IMR-90 (cell line): ENCODE data around the gene GALNT17. TPM values are rescaled to one million over a fixed set of nuclear protein-coding genes. Genes with fewer than 3 reads are reported as not detected.

ENCODE experiments used
- ATAC-seq: fragments of 200-7000 bp; cut with Tn5 transposase; 2 replicates; pipeline ENCODE4 v1.9.1; 2020; ENCODE audit warnings: low read depth, mild to moderate bottlenecking, moderate library complexity
- BruUV-seq: library from RNA; stranded (reverse); fragments of 400-500 nt; replicated peaks from 2 replicates; lab custom pipeline; 2021; lab: Mats Ljungman, UMichigan
- CTCF ChIA-PET: fragments of 300-600 bp; formaldehyde crosslinking; extraction: SDS; loops from one replicate; lab custom pipeline; 2021; ENCODE audit warnings: antibody characterized with exemption; lab: Yijun Ruan, JAX
- POLR2A ChIA-PET: fragments of 300-600 bp; sonication (Branson Sonifier 250); formaldehyde crosslinking; loops from one replicate; lab custom pipeline; 2022; ENCODE audit warnings: antibody characterized with exemption; ENCODE audit not compliant: unreplicated experiment; lab: Charles Lee
- DNase-seq: peaks from one replicate; pipeline ENCODE4 v3.0.0; 2013
- H2AFZ ChIP-seq: replicated peaks from 2 replicates; pipeline ENCODE3; 2013; ENCODE audit warnings: low read length, mild to moderate bottlenecking; ENCODE audit not compliant: poor library complexity
- H2AK5ac ChIP-seq: 2 replicates; pipeline ENCODE4 v1.6.1; 2013; ENCODE audit warnings: low read depth, low read length, inconsistent platforms
- H2AK9ac ChIP-seq: replicated peaks from 2 replicates; pipeline ENCODE3; 2013; ENCODE audit warnings: mild to moderate bottlenecking, low read depth, low read length, moderate library complexity; ENCODE audit not compliant: poor library complexity
- H2BK120ac ChIP-seq: 2 replicates; pipeline ENCODE4 v1.6.1; 2013; ENCODE audit warnings: low read depth, low read length, inconsistent platforms
- H2BK15ac ChIP-seq: 3 replicates; pipeline ENCODE4 v1.6.1; 2013; ENCODE audit warnings: low read depth, low read length, inconsistent platforms
- H2BK20ac ChIP-seq: 2 replicates; pipeline ENCODE4 v1.6.1; 2013; ENCODE audit warnings: low read depth, mild to moderate bottlenecking, inconsistent platforms, low read length, moderate library complexity
- H2BK5ac ChIP-seq: 2 replicates; pipeline ENCODE4 v1.6.1; 2013; ENCODE audit warnings: mild to moderate bottlenecking, low read depth, low read length, inconsistent platforms; ENCODE audit not compliant: poor library complexity, severe bottlenecking
- H3K14ac ChIP-seq: replicated peaks from 2 replicates; pipeline ENCODE4 v1.6.1; 2013; ENCODE audit warnings: low read depth, low read length, inconsistent platforms
- H3K18ac ChIP-seq: 2 replicates; pipeline ENCODE4 v1.6.1; 2013; ENCODE audit warnings: low read depth, low read length, control low read depth
- H3K23ac ChIP-seq: 2 replicates; pipeline ENCODE4 v1.6.1; 2013; ENCODE audit warnings: low read depth, low read length, inconsistent platforms
- H3K27ac ChIP-seq: 2 replicates; pipeline ENCODE4 v1.5.1; 2013; ENCODE audit warnings: mild to moderate bottlenecking, control low read depth, low read length; ENCODE audit not compliant: insufficient read depth
- H3K27me3 ChIP-seq: 2 replicates; pipeline ENCODE4 v1.6.1; 2013; ENCODE audit warnings: low read length; ENCODE audit not compliant: control insufficient read depth, insufficient read depth
- H3K36me3 ChIP-seq: 2 replicates; pipeline ENCODE4 v1.6.1; 2013; ENCODE audit warnings: low read length, mixed read lengths; ENCODE audit not compliant: control insufficient read depth, insufficient read depth
- H3K4ac ChIP-seq: 2 replicates; pipeline ENCODE4 v1.6.1; 2013; ENCODE audit warnings: low read depth, low read length, inconsistent platforms
- H3K4me1 ChIP-seq: 2 replicates; pipeline ENCODE4 v1.6.1; 2013; ENCODE audit warnings: low read length, mixed read lengths; ENCODE audit not compliant: control insufficient read depth, insufficient read depth
- H3K4me2 ChIP-seq: 2 replicates; pipeline ENCODE4 v1.6.1; 2013; ENCODE audit warnings: low read depth, mild to moderate bottlenecking, control low read depth, low read length, moderate library complexity
- H3K4me3 ChIP-seq: 2 replicates; pipeline ENCODE4 v1.5.1; 2013; ENCODE audit warnings: low read depth, mild to moderate bottlenecking, control low read depth, low read length, moderate library complexity; ENCODE audit not compliant: insufficient read depth
- H3K56ac ChIP-seq: 2 replicates; pipeline ENCODE4 v1.6.1; 2013; ENCODE audit warnings: low read length, inconsistent platforms; ENCODE audit not compliant: insufficient read depth; ENCODE audit errors: extremely low read depth
- H3K79me1 ChIP-seq, 2 experiments: 2 replicates each; pipeline ENCODE4 v1.6.1; 2013; ENCODE audit warnings: low read length in 2 of 2, inconsistent platforms in 1 of 2, low read depth in 1 of 2
- H3K9ac ChIP-seq: 2 replicates; pipeline ENCODE4 v1.6.1; 2013; ENCODE audit warnings: low read depth, low read length, control low read depth
- H3K9me1 ChIP-seq: 2 replicates; pipeline ENCODE4 v1.6.1; 2013; ENCODE audit warnings: low read length, inconsistent platforms; ENCODE audit not compliant: insufficient read depth
- H3K9me3 ChIP-seq: 2 replicates; pipeline ENCODE4 v1.6.1; 2013; ENCODE audit warnings: low read length; ENCODE audit not compliant: control insufficient read depth, insufficient read depth
- H4K20me1 ChIP-seq: 2 replicates; pipeline ENCODE4 v1.6.1; 2013; ENCODE audit warnings: low read length, inconsistent platforms; ENCODE audit not compliant: insufficient read depth
- H4K5ac ChIP-seq: 2 replicates; pipeline ENCODE4 v1.6.1; 2013; ENCODE audit warnings: mild to moderate bottlenecking, low read depth, low read length, control low read depth
- H4K8ac ChIP-seq, 2 experiments: 2 replicates each; pipeline ENCODE4 v1.6.1; 2013; ENCODE audit warnings: low read depth in 2 of 2, low read length in 2 of 2, control low read depth in 1 of 2, inconsistent platforms in 1 of 2
- H4K91ac ChIP-seq: 2 replicates; pipeline ENCODE4 v1.6.1; 2013; ENCODE audit warnings: low read depth, low read length, inconsistent platforms; ENCODE audit not compliant: insufficient read depth
- CEBPB ChIP-seq: IDR thresholded peaks from 2 replicates; pipeline ENCODE4 v1.6.1; 2012; ENCODE audit warnings: low read depth, low read length, improper control_type of control experiment
- CHD1 ChIP-seq: IDR thresholded peaks from 2 replicates; pipeline ENCODE4 v1.6.1; 2012; ENCODE audit warnings: low read depth, low read length, improper control_type of control experiment
- NFE2L2 ChIP-seq: fragments of 150-350 bp; IDR thresholded peaks from 2 replicates; pipeline ENCODE4 v1.6.1; 2016; ENCODE audit warnings: low read depth, mild to moderate bottlenecking, low read length
- POLR2A ChIP-seq: IDR thresholded peaks from 2 replicates; pipeline ENCODE4 v1.6.1; 2012; ENCODE audit warnings: mild to moderate bottlenecking, low read depth, low read length
- WGBS, 2 experiments: methylation state at CpG; one replicate each; pipeline versions ENCODE4 v1.1.5 to v1.1.7; 2013; ENCODE audit warnings: missing lambda C conversion rate in 2 of 2; ENCODE audit not compliant: insufficient read length in 1 of 2; ENCODE audit errors: extremely low coverage in 2 of 2; 5-methylcytosine and 5-hydroxymethylcytosine counted together
- dilution Hi-C: fragments of 300-500 bp; cut with HindIII; formaldehyde crosslinking; loops from one replicate; pipeline ENCODE4 v1.14.3; 2018; ENCODE audit warnings: low sequenced_read_pairs; ENCODE audit not compliant: unreplicated experiment
- in situ Hi-C: fragments of 300-500 bp; cut with MboI; formaldehyde crosslinking; loops from 3 replicates; pipeline ENCODE4 v1.14.3; 2019; ENCODE audit warnings: low sequenced_read_pairs, inconsistent platforms, mixed read lengths
- intact Hi-C: fragments of 100-400 bp; cut with micrococcal nuclease; formaldehyde crosslinking; loops from 2 replicates; pipeline ENCODE4 v1.10.0; 2022
- polyA plus RNA-seq, 3 experiments: library from polyadenylated mRNA; depleted of rRNA; stranded (reverse); fragments of >200 nt; gene quantifications; 2 replicates each; pipeline ENCODE4 v1.2.3, GENCODE V29; 2012; ENCODE audit warnings: low replicate concordance in 1 of 3
- total RNA-seq: library from RNA; depleted of rRNA; stranded (reverse); fragments of >200 nt; gene quantifications from 2 replicates; pipeline ENCODE4 v1.2.3, GENCODE V29; 2012

The GALNT17 gene
- total and polyA plus RNA-seq, 2 of the 4 experiments (the other 2 are of a cell fraction), result not detected

- ChIA-PET POLR2A (no interaction called here), CTCF (no interaction called here)
- H2AK5ac ChIP-seq, result no peak overlapping the region
- H4K5ac ChIP-seq, result no peak overlapping the region
- no peak for DNase-seq
- TF ChIP-seq POLR2A (no peak), NFE2L2 (no peak), CHD1 (no peak), CEBPB (no peak)
- no peak overlapping the region for H3K4ac ChIP-seq
- H3K9me1 ChIP-seq, result no peaks in the 10 kb centered on the region
- H3K23ac ChIP-seq, result no peak overlapping the region
- no peaks in the 10 kb centered on the region for H3K79me1 ChIP-seq
- H2BK5ac ChIP-seq, result no peak overlapping the region
- ATAC-seq, result no peak
- no TSS peak for BruUV-seq
- no peak overlapping the region for H2BK15ac ChIP-seq
- dilution Hi-C loops, result no loop called here
- no peak overlapping the region for H3K56ac ChIP-seq
- H2BK120ac ChIP-seq, result no peak overlapping the region
- H3K4me2 ChIP-seq, result no peak overlapping the region
- no peak overlapping the region for H3K9ac ChIP-seq
- no peaks in the 10 kb centered on the region for H3K4me1 ChIP-seq
- no peak overlapping the region for H2AFZ ChIP-seq
- H4K8ac ChIP-seq, result no peak overlapping the region
- H2AK9ac ChIP-seq, result no peak overlapping the region
- intact Hi-C loops, result no loop called here
- H4K20me1 ChIP-seq, result no peaks in the 10 kb centered on the region
- in situ Hi-C loops, result no loop called here
- H3K27me3 ChIP-seq, result no peaks in the 10 kb centered on the region
- H3K27ac ChIP-seq, result no peak overlapping the region
- H2BK20ac ChIP-seq, result no peak overlapping the region
- no peak overlapping the region for H3K18ac ChIP-seq
- no peak overlapping the region for H3K14ac ChIP-seq
- no peak overlapping the region for H3K4me3 ChIP-seq
- H4K91ac ChIP-seq, result no peak overlapping the region
- H3K9me3 ChIP-seq, result peaks cover 7% of the 10 kb centered on the region
- H3K36me3 ChIP-seq, result no peaks in the 10 kb centered on the region
- no CpG with 5 or more reads among the region's 9 CpGs for WGBS, 2 experiments
Measured at GRCh38 chr7:71457846-71458590, 326.1 kb downstream of the GALNT17 start.
